ENCODE results near the gene PRR13.

GRCh38 chr12:53474077-53474476 lies 32.5 kb downstream of the PRR13 start:
- TF ChIP-seq POLR2AphosphoS5 (IDR thresholded peaks at IDR 0.05), result no peak
- TF ChIP-seq, protein P1, sequence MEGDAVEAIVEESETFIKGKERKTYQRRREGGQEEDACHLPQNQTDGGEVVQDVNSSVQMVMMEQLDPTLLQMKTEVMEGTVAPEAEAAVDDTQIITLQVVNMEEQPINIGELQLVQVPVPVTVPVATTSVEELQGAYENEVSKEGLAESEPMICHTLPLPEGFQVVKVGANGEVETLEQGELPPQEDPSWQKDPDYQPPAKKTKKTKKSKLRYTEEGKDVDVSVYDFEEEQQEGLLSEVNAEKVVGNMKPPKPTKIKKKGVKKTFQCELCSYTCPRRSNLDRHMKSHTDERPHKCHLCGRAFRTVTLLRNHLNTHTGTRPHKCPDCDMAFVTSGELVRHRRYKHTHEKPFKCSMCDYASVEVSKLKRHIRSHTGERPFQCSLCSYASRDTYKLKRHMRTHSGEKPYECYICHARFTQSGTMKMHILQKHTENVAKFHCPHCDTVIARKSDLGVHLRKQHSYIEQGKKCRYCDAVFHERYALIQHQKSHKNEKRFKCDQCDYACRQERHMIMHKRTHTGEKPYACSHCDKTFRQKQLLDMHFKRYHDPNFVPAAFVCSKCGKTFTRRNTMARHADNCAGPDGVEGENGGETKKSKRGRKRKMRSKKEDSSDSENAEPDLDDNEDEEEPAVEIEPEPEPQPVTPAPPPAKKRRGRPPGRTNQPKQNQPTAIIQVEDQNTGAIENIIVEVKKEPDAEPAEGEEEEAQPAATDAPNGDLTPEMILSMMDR (IDR thresholded peaks at IDR 0.05), result no peak
- TF ChIP-seq EP300 (IDR thresholded peaks at IDR 0.05), result no peak
